HEK293 (cell line): ENCODE results near the gene BORCS6.

Experiments used
- CTCF ChIA-PET: fragments of 350-600 bp; formaldehyde crosslinking; extraction: SDS; loops from one replicate; lab custom pipeline; 2021; ENCODE audit warnings: antibody characterized with exemption; lab: Yijun Ruan, JAX
- POLR2A ChIA-PET: fragments of 300-600 bp; formaldehyde crosslinking; extraction: SDS; loops from one replicate; lab custom pipeline; 2020; ENCODE audit warnings: antibody characterized with exemption, inconsistent platforms; lab: Yijun Ruan, JAX
- H3K27ac ChIP-seq: fragments of 200-500 bp; sonication (Bioruptor generic); 2 replicates; pipeline ENCODE4 v1.5.1; 2014; ENCODE audit warnings: low read depth, low read length, control low read depth, inconsistent platforms; ENCODE audit errors: extremely low read depth
- H3K36me3 ChIP-seq, 2 experiments: fragments of 200-500 bp in 1 of 2; sonication (Bioruptor generic) in 1 of 2; 1 replicate in 1 of 2; 2 replicates in 1 of 2; pipeline ENCODE4 v1.5.1; 2014 to 2017; ENCODE audit warnings: inconsistent platforms in 2 of 2, low read length in 2 of 2; ENCODE audit not compliant: control insufficient read depth in 2 of 2, insufficient read depth in 1 of 2
- H3K4me1 ChIP-seq: fragments of 200-500 bp; sonication (Bioruptor generic); 2 replicates; pipeline ENCODE4 v1.5.1; 2014; ENCODE audit warnings: mild to moderate bottlenecking, low read length, inconsistent platforms; ENCODE audit not compliant: control insufficient read depth, insufficient read depth
- H3K4me3 ChIP-seq: 2 replicates; pipeline ENCODE4 v1.5.1; 2011; ENCODE audit warnings: low read depth, mild to moderate bottlenecking, control low read depth, low read length, moderate library complexity
- H3K9me3 ChIP-seq: fragments of 200-500 bp; sonication (Bioruptor generic); 2 replicates; pipeline ENCODE4 v1.5.1; 2014; ENCODE audit warnings: low read depth, low read length, inconsistent platforms; ENCODE audit not compliant: control insufficient read depth, insufficient read depth
- EGR2 ChIP-seq: fragments of 450-650 bp; formaldehyde crosslinking; IDR thresholded peaks from 2 replicates; pipeline ENCODE4 v1.5.1; 2016; ENCODE audit warnings: low read depth, missing biosample characterization, missing genetic modification characterization
- GLIS1 ChIP-seq: fragments of 450-650 bp; formaldehyde crosslinking; IDR thresholded peaks from 2 replicates; pipeline ENCODE4 v1.5.1; 2016; ENCODE audit warnings: missing biosample characterization, missing genetic modification characterization
- IKZF3 ChIP-seq: fragments of 450-650 bp; IDR thresholded peaks from 2 replicates; pipeline ENCODE4 v1.5.0; 2018; ENCODE audit warnings: missing biosample characterization, mild to moderate bottlenecking, missing genetic modification characterization, moderate library complexity
- KLF1 ChIP-seq: fragments of 450-650 bp; formaldehyde crosslinking; IDR thresholded peaks from 2 replicates; pipeline ENCODE4 v1.5.1; 2016; ENCODE audit warnings: missing biosample characterization, missing genetic modification characterization
- KLF10 ChIP-seq: fragments of 450-650 bp; IDR thresholded peaks from 2 replicates; pipeline ENCODE4 v1.5.1; 2018; ENCODE audit warnings: missing biosample characterization, mild to moderate bottlenecking, missing genetic modification characterization
- SP7 ChIP-seq: fragments of 450-650 bp; formaldehyde crosslinking; IDR thresholded peaks from 2 replicates; pipeline ENCODE4 v1.5.1; 2016; ENCODE audit warnings: missing biosample characterization, missing genetic modification characterization
- WT1 ChIP-seq: fragments of 450-650 bp; formaldehyde crosslinking; IDR thresholded peaks from 2 replicates; pipeline ENCODE4 v1.5.1; 2016; ENCODE audit warnings: missing biosample characterization, missing genetic modification characterization
- ZBTB17 ChIP-seq: fragments of 450-650 bp; formaldehyde crosslinking; IDR thresholded peaks from 2 replicates; pipeline ENCODE4 v1.5.1; 2016; ENCODE audit warnings: missing biosample characterization, missing genetic modification characterization
- ZBTB20 ChIP-seq: fragments of 450-650 bp; formaldehyde crosslinking; IDR thresholded peaks from 2 replicates; pipeline ENCODE4 v1.5.1; 2016; ENCODE audit warnings: missing biosample characterization, missing genetic modification characterization
- ZFHX2 ChIP-seq: fragments of 450-650 bp; formaldehyde crosslinking; conservative IDR thresholded peaks from 2 replicates; pipeline ENCODE4 v1.5.1; 2016; ENCODE audit warnings: missing biosample characterization, missing genetic modification characterization
- ZIC2 ChIP-seq: fragments of 450-650 bp; formaldehyde crosslinking; IDR thresholded peaks from 2 replicates; pipeline ENCODE4 v1.5.1; 2016; ENCODE audit warnings: missing biosample characterization, missing genetic modification characterization
- ZNF335 ChIP-seq: fragments of 450-650 bp; formaldehyde crosslinking; conservative IDR thresholded peaks from 2 replicates; pipeline ENCODE4 v1.5.1; 2016; ENCODE audit warnings: missing biosample characterization, missing genetic modification characterization
- ZNF394 ChIP-seq: fragments of 450-650 bp; formaldehyde crosslinking; IDR thresholded peaks from 2 replicates; pipeline ENCODE4 v1.5.1; 2016; ENCODE audit warnings: missing biosample characterization, missing genetic modification characterization, mild to moderate bottlenecking, moderate library complexity, borderline replicate concordance
- ZNF558 ChIP-seq: fragments of 450-650 bp; formaldehyde crosslinking; IDR thresholded peaks from 2 replicates; pipeline ENCODE4 v1.5.1; 2016; ENCODE audit warnings: missing biosample characterization, missing genetic modification characterization
- ZNF600 ChIP-seq: fragments of 450-650 bp; formaldehyde crosslinking; IDR thresholded peaks from 2 replicates; pipeline ENCODE4 v1.5.1; 2016; ENCODE audit warnings: missing biosample characterization, missing genetic modification characterization
- ZNF664 ChIP-seq: fragments of 450-650 bp; formaldehyde crosslinking; IDR thresholded peaks from 2 replicates; pipeline ENCODE4 v1.5.1; 2016; ENCODE audit warnings: missing biosample characterization, missing genetic modification characterization
- ZNF707 ChIP-seq: fragments of 450-650 bp; formaldehyde crosslinking; IDR thresholded peaks from 2 replicates; pipeline ENCODE4 v1.5.1; 2016; ENCODE audit warnings: missing biosample characterization, missing genetic modification characterization
- ZNF777 ChIP-seq: fragments of 450-650 bp; formaldehyde crosslinking; IDR thresholded peaks from 2 replicates; pipeline ENCODE4 v1.5.1; 2017; ENCODE audit warnings: missing biosample characterization, missing genetic modification characterization, borderline replicate concordance
- TF ChIP-seq, protein P1 (sequence below): fragments of 450-650 bp; formaldehyde crosslinking; IDR thresholded peaks from 2 replicates; pipeline ENCODE4 v1.5.1; 2016; ENCODE audit warnings: missing biosample characterization, missing genetic modification characterization
- TF ChIP-seq, protein P2 (sequence below): fragments of 450-650 bp; formaldehyde crosslinking; IDR thresholded peaks from 2 replicates; pipeline ENCODE4 v1.5.1; 2017; ENCODE audit warnings: missing biosample characterization, missing genetic modification characterization
- TF ChIP-seq, protein P3 (sequence below): fragments of 450-650 bp; formaldehyde crosslinking; IDR thresholded peaks from 2 replicates; pipeline ENCODE4 v1.5.1; 2017; ENCODE audit warnings: missing biosample characterization, missing genetic modification characterization
- TF ChIP-seq, protein P4 (sequence below): sonication (generic); formaldehyde crosslinking; IDR thresholded peaks from 2 replicates; pipeline ENCODE4 v1.8.1; 2022; ENCODE audit warnings: mild to moderate bottlenecking, moderate library complexity, missing genetic modification reagents
- TF ChIP-seq, protein P5 (sequence below): fragments of 450-650 bp; formaldehyde crosslinking; IDR thresholded peaks from 2 replicates; pipeline ENCODE4 v1.5.1; 2016; ENCODE audit warnings: missing biosample characterization, missing genetic modification characterization
- TF ChIP-seq, protein P6 (sequence below): fragments of 450-650 bp; formaldehyde crosslinking; IDR thresholded peaks from 2 replicates; pipeline ENCODE4 v1.5.1; 2016; ENCODE audit warnings: missing biosample characterization, missing genetic modification characterization

Gene BORCS6

DNA sequence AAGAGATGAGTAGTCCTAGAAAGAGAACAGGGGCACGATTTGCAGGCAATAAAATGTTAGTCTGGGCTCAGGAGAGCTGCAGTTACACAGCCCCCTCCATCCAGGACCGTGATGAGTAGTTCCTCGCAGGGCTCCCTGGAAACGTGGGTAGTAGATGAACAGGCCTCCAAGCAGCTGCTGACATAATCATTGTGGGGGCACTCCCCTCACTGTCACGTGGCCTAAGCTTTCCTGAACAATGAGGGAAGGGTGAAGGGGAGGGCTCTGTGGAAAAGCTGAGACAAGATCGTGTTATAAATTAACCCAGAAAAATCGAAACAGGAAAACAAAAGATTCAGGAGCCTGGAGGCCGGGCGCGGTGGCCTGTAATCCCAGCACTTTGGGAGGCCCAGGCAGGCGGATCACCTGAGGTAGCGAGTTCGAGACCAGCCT, 36.4 kb downstream of the BORCS6 start:
- H3K4me3 ChIP-seq, result no peak overlapping the region
- POLR2A ChIA-PET, result interaction anchor here (0.6 to 2.0 kb wide), 14 partner anchors 10 to 296 kb away, joined by 3 to 16 read pairs (median 4); partner anchors contain the start of genes ALOXE3, AURKB, BORCS6 and KRABD2
- CTCF ChIA-PET, result interaction anchor here (0.6 to 3.2 kb wide), 7 partner anchors 35 to 1363 kb away, joined by 3 to 15 read pairs (median 4); partner anchors contain the start of gene ALOXE3
- TF ChIP-seq GLIS1, result peak; percentile 50
- TF ChIP-seq, protein P1, sequence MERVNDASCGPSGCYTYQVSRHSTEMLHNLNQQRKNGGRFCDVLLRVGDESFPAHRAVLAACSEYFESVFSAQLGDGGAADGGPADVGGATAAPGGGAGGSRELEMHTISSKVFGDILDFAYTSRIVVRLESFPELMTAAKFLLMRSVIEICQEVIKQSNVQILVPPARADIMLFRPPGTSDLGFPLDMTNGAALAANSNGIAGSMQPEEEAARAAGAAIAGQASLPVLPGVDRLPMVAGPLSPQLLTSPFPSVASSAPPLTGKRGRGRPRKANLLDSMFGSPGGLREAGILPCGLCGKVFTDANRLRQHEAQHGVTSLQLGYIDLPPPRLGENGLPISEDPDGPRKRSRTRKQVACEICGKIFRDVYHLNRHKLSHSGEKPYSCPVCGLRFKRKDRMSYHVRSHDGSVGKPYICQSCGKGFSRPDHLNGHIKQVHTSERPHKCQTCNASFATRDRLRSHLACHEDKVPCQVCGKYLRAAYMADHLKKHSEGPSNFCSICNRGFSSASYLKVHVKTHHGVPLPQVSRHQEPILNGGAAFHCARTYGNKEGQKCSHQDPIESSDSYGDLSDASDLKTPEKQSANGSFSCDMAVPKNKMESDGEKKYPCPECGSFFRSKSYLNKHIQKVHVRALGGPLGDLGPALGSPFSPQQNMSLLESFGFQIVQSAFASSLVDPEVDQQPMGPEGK (tag by site-specific recombination), result peak; percentile 89
- TF ChIP-seq, protein P2, sequence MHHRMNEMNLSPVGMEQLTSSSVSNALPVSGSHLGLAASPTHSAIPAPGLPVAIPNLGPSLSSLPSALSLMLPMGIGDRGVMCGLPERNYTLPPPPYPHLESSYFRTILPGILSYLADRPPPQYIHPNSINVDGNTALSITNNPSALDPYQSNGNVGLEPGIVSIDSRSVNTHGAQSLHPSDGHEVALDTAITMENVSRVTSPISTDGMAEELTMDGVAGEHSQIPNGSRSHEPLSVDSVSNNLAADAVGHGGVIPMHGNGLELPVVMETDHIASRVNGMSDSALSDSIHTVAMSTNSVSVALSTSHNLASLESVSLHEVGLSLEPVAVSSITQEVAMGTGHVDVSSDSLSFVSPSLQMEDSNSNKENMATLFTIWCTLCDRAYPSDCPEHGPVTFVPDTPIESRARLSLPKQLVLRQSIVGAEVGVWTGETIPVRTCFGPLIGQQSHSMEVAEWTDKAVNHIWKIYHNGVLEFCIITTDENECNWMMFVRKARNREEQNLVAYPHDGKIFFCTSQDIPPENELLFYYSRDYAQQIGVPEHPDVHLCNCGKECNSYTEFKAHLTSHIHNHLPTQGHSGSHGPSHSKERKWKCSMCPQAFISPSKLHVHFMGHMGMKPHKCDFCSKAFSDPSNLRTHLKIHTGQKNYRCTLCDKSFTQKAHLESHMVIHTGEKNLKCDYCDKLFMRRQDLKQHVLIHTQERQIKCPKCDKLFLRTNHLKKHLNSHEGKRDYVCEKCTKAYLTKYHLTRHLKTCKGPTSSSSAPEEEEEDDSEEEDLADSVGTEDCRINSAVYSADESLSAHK (tag by site-specific recombination), result peak; percentile 22; the same call in 1 of the 2 replicates
- no peak for TF ChIP-seq ZNF707 (tag by site-specific recombination)
- peak; percentile 17; the same call in 1 of the 2 replicates for TF ChIP-seq SP7
- peak; percentile 88 for TF ChIP-seq KLF10
- peak; percentile 60 for TF ChIP-seq KLF1
- TF ChIP-seq ZNF335 (tag by site-specific recombination), result peak; percentile 64; the same call in 1 of the 2 replicates
- TF ChIP-seq, protein P3, sequence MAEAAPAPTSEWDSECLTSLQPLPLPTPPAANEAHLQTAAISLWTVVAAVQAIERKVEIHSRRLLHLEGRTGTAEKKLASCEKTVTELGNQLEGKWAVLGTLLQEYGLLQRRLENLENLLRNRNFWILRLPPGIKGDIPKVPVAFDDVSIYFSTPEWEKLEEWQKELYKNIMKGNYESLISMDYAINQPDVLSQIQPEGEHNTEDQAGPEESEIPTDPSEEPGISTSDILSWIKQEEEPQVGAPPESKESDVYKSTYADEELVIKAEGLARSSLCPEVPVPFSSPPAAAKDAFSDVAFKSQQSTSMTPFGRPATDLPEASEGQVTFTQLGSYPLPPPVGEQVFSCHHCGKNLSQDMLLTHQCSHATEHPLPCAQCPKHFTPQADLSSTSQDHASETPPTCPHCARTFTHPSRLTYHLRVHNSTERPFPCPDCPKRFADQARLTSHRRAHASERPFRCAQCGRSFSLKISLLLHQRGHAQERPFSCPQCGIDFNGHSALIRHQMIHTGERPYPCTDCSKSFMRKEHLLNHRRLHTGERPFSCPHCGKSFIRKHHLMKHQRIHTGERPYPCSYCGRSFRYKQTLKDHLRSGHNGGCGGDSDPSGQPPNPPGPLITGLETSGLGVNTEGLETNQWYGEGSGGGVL (tag by site-specific recombination), result peak; percentile 86
- TF ChIP-seq ZNF777, result no peak
- 0 out of 2 replicates have a peak, but pooled peaks have one; percentile 6 for TF ChIP-seq ZNF600 (tag by site-specific recombination)
- TF ChIP-seq ZNF394 (tag by site-specific recombination), result no peak
- peak; percentile 89 for TF ChIP-seq ZBTB17 (tag by site-specific recombination)
- TF ChIP-seq, protein P4, sequence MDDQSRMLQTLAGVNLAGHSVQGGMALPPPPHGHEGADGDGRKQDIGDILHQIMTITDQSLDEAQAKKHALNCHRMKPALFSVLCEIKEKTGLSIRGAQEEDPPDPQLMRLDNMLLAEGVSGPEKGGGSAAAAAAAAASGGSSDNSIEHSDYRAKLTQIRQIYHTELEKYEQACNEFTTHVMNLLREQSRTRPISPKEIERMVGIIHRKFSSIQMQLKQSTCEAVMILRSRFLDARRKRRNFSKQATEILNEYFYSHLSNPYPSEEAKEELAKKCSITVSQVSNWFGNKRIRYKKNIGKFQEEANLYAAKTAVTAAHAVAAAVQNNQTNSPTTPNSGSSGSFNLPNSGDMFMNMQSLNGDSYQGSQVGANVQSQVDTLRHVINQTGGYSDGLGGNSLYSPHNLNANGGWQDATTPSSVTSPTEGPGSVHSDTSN, result no peak
- peak; percentile 60 for TF ChIP-seq ZFHX2
- TF ChIP-seq ZBTB20, result peak; percentile 48; the same call in 1 of the 2 replicates
- TF ChIP-seq, protein P5, sequence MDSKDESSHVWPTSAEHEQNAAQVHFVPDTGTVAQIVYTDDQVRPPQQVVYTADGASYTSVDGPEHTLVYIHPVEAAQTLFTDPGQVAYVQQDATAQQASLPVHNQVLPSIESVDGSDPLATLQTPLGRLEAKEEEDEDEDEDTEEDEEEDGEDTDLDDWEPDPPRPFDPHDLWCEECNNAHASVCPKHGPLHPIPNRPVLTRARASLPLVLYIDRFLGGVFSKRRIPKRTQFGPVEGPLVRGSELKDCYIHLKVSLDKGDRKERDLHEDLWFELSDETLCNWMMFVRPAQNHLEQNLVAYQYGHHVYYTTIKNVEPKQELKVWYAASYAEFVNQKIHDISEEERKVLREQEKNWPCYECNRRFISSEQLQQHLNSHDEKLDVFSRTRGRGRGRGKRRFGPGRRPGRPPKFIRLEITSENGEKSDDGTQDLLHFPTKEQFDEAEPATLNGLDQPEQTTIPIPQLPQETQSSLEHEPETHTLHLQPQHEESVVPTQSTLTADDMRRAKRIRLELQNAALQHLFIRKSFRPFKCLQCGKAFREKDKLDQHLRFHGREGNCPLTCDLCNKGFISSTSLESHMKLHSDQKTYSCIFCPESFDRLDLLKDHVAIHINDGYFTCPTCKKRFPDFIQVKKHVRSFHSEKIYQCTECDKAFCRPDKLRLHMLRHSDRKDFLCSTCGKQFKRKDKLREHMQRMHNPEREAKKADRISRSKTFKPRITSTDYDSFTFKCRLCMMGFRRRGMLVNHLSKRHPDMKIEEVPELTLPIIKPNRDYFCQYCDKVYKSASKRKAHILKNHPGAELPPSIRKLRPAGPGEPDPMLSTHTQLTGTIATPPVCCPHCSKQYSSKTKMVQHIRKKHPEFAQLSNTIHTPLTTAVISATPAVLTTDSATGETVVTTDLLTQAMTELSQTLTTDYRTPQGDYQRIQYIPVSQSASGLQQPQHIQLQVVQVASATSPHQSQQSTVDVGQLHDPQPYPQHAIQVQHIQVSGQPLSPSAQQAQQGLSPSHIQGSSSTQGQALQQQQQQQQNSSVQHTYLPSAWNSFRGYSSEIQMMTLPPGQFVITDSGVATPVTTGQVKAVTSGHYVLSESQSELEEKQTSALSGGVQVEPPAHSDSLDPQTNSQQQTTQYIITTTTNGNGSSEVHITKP (tag by site-specific recombination), result peak; percentile 66; the same call in 1 of the 2 replicates
- 0 out of 2 replicates have a peak, but pooled peaks have one; percentile 29 for TF ChIP-seq ZNF558 (tag by site-specific recombination)
- TF ChIP-seq ZNF664, result peak; percentile 42
- TF ChIP-seq EGR2 (tag by site-specific recombination), result peak; percentile 45; the same call in 1 of the 2 replicates
- peak; percentile 63 for TF ChIP-seq IKZF3 (tag by site-specific recombination)
- 0 out of 2 replicates have a peak, but pooled peaks have one; percentile 37 for TF ChIP-seq WT1 (tag by site-specific recombination)
- TF ChIP-seq, protein P6, sequence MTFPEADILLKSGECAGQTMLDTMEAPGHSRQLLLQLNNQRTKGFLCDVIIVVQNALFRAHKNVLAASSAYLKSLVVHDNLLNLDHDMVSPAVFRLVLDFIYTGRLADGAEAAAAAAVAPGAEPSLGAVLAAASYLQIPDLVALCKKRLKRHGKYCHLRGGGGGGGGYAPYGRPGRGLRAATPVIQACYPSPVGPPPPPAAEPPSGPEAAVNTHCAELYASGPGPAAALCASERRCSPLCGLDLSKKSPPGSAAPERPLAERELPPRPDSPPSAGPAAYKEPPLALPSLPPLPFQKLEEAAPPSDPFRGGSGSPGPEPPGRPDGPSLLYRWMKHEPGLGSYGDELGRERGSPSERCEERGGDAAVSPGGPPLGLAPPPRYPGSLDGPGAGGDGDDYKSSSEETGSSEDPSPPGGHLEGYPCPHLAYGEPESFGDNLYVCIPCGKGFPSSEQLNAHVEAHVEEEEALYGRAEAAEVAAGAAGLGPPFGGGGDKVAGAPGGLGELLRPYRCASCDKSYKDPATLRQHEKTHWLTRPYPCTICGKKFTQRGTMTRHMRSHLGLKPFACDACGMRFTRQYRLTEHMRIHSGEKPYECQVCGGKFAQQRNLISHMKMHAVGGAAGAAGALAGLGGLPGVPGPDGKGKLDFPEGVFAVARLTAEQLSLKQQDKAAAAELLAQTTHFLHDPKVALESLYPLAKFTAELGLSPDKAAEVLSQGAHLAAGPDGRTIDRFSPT, result peak; percentile 39; the same call in 1 of the 2 replicates
- TF ChIP-seq ZIC2 (tag by site-specific recombination), result no peak

More for the DNA sequence above, 36.4 kb downstream of the BORCS6 start:
- Histone ChIP-seq H3K27ac (peak overlapping the region; percentile 74), H3K9me3 (no peaks in the 10 kb centered on the region), H3K4me1 (peaks cover 25% of the 10 kb centered on the region), H3K36me3 (peaks cover 4 to 25% of the 10 kb centered on the region in 2 experiments; a peak in 2 of 3 replicates)
